Retina (tissue), 1 donor: Measurements from ENCODE around the gene USP9Y.
"Not testable (repeated sequence)": the region's sequence is repeated elsewhere in the genome, so short reads cannot be mapped to it uniquely, and the experiment has no call there.

Experiments
- DNase-seq: peaks from one replicate; pipeline ENCODE4 v3.0.0-alpha.2; 2016

Gene USP9Y

GRCh38 chrY:12701181-12701695, at the start of gene USP9Y:
USP9Y (plus strand) TSS chrY:12701231; CDS start chrY:12709448, 8,217 bp downstream.
- DNase-seq, result no peak

GRCh38 chrY:12651621-12652036, 49.4 kb upstream of the USP9Y start:
- DNase-seq, result no peak

- no peak for DNase-seq
Measured at GRCh38 chrY:12661745-12662681, 39.0 kb upstream of the USP9Y start.

GRCh38 chrY:12662745-12663591, 38.1 kb upstream of the USP9Y start:
- DNase-seq, result no peak

GRCh38 chrY:12663845-12664244, 37.2 kb upstream of the USP9Y start:
- DNase-seq, result not testable (repeated sequence)

GRCh38 chrY:12678111-12678510, 22.9 kb upstream of the USP9Y start:
- DNase-seq, result no peak

DNA sequence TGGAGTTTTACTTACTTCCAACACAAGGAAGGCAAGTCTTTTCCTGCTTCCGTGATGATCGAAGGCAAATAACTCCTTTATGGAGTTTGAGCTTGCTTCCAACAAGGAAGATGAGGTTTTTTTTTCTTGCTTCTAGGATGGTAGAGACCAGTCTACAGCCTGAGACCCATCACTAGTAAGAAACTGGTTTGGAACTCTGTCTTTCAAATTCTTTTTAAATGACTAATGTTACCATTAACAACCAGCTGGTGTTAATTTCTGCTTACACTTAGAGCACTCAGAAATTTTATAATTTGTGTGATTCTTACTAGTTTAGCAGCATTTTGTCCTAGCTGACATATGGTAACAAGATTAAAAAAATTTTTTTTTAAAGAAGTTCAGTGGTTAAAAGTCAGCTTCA, 19.5 kb upstream of the USP9Y start:
- DNase-seq, result no peak

DNA sequence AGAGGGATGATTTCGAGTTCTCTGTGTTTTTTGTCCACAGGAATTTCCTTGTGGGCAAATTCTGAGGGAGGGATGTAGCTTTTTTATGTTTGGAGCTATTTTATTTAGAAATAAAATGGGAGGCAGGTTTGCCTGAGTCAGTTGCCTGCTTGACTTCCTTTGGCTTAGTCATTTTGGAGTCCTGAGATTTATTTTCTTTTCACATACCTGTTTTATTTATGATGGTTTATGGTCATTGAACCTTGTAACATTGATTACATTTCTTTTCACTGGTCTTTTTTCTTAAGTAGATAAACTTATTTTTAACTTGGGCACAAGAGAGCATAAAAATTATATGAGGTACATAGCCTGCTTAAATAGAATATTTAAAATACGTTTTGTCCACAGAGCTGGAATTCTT, 12.7 kb upstream of the USP9Y start:
- DNase-seq, result no peak

DNA sequence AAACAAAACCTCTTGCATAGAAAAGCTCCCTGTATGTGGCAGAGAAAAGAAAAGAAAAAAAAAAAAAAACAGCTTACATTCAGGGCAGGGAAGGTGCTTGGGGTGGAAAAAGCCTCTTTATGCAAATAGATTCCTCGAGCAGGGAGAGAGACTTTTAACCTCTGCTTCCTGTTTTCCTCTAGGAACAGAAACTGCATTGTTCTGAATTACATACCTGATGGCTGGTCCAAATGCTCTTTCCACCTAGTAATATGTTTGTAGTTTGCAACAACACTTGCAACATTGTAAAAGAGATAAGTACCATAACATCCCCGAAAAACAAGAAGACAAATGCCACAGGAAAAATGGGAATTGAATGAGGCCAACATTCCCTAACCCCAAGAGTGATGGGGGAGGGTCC, 944 bp upstream of the USP9Y start:
- DNase-seq, result no peak

GRCh38 chrY:12702174-12702573, 1.1 kb downstream of the USP9Y start:
- no peak for DNase-seq

DNA sequence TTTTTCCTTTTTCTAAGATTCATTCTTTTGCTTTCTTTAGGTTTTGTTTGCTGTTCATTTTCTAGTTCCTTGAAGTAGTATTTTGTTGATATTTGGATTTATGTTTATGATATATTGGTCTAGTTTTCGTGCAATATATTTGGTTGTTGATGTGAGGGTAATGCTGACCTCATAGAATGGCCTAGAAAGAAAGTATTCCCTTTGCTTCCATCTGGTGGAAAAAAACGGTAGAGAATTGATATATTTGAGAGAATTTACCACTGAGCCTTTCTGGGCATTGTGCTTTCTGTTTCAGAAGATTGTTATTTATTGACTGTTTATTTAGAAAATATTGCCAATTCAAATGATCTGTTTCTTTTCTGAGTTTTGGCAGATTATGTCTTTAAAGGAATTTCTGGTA, 9.4 kb downstream of the USP9Y start:
- no peak for DNase-seq

DNA sequence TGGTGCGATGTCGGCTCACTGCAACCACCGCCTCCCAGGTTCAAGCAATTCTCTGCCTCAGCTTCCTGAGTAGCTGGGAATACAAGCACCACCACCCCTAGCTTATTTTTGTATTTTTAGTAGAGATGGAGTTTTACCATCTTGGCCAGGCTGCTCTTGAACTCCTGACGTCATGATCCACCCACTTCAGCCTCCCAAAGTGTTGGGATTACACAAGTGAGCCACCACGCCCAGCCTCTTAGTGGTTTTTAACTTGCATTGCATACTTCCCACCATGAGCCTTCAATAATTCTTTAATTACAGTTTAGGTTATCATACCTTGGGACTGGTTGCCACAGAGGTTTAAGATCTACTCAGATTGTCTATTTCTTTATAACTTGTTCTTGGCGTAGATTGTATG, 14.3 kb downstream of the USP9Y start:
- DNase-seq, result no peak

- DNase-seq, result no peak
Measured at GRCh38 chrY:12729746-12730145, 28.7 kb downstream of the USP9Y start.

DNA sequence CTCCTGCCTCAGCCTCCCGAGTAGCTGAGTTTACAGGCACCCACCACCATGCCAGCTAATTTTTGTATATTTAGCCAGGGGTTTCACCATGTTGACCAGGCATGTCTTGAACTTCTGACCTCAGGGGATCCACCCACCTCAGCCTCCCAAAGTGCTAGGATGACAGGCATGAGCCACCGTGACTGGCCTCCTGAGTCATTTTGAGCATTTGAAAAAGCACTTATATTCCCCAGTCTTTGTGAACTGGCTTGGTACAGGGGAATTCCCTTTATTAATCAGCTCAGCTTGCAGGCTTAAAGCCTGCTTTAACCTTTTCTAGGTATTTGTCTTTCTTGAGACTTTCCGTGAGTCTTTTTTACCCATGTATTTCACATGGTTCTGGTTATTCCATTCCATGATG, 32.6 kb downstream of the USP9Y start:
- no peak for DNase-seq

DNA sequence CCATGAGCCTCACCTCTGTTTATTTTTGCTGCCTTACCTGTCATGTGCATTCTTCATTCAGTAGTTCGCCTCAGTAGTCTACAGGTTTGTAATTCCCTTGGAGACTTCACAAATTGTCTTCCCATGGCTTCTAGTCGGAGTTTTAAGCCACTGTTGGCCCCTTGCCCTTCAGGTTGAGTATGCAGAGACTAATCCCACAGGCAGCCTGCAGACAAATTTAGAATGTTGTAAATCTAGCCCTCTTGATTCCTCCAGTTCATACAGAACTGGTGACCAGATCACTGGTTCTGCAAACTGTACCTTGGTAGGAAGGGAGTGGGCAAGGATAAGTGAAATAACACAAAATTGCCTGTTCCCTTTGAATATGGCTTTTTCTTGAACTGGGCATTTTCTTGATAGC, 33.0 kb downstream of the USP9Y start:
- DNase-seq, result no peak

DNA sequence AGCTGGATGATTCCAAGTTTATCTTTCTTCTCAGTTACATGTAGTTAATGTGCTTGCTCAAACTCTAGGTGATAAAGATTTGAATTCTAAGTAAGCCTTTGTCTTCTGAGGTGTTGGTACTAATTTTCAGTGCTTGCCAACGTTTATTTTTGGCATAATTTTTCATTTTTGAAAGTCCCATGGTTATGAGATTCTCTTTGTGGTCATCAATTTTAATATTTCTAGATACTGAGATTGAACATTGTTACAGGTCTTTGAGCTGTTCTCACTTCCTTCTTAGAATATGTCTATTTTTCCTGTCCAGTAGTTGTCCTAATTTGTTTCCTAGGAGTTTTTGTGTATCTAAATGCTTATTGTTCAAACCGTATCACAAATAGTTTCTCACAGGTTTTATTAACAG, 40.4 kb downstream of the USP9Y start:
- DNase-seq, result no peak

DNA sequence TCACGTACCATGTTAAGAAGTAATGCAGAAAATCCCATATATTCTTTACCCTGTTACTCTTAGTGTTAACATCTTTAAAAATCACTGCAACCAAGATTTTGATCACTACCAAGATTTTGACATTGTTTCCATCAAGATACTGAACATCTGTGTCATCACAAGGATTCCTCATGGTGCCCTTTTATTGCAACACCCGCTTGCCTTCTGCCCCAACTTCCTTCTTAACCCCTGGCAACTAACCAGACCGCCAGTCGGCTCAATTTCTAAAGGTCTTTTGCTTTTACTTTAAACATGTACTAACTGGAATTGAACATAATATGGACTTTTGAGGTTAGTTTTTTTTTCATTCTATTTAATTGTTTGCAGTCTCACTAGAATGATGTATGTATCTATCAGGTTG, 41.7 kb downstream of the USP9Y start:
- no peak for DNase-seq

DNA sequence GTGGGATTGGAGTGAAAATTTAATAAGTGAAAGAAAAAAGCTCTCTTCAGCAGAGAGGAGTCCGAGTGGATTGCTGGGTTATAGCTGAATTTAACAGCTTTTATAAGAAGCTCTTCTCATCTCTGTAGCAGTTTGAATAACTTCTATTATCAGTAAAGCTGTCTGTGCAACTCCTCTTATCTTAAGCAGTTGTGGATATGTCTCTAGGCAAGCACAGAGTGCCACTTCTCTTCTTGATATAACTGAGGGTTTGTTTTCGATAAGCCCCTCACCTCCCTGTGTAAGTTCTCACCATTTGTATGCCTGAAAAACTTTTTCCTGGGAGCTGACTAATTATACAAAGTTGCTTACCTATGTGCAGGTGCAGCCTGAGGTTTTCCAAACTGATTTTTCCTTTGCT, 43.1 kb downstream of the USP9Y start:
- no peak for DNase-seq

DNA sequence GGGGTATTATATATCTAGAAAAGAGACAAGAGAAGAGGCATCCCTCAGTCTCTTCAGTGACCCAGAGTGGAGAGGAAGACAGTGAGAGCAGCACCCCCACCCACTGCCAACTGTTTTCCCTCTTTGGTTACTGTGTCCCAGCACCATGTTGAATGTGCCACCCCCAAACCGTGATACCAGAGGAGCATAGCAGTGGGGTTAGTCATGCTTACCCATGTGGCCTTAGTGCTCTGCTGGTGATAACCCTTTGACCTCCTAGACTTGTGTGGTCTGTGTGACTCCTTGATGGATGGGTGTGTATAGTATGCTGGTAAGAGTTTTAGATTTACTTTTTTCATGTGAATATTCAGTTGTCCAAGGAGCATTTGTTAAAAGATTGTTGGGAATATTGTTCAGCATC, 48.3 kb downstream of the USP9Y start:
- no peak for DNase-seq

GRCh38 chrY:12752856-12753255, 51.8 kb downstream of the USP9Y start:
- no peak for DNase-seq

- DNase-seq, result no peak
Measured at GRCh38 chrY:12756021-12756420, 55.0 kb downstream of the USP9Y start.

DNA sequence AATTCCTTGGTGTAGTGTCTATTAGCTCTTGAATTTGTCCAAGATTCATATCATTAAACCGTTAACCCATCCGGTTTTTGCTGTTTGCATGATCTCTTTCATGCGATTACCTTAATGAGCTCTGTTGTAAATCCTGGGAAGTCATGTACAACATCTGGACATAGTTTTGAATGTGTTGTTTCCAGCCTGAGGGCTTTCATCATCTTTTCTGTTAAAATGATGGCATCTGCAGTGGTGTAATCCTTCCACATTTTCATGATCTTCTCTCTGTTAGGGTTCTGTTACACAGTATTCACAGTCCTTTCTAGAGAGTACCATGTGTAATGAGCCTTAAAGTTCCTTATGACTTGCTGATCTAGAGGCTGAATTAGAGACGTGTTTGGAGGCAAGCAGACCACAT, 64.9 kb downstream of the USP9Y start:
- DNase-seq, result no peak

DNA sequence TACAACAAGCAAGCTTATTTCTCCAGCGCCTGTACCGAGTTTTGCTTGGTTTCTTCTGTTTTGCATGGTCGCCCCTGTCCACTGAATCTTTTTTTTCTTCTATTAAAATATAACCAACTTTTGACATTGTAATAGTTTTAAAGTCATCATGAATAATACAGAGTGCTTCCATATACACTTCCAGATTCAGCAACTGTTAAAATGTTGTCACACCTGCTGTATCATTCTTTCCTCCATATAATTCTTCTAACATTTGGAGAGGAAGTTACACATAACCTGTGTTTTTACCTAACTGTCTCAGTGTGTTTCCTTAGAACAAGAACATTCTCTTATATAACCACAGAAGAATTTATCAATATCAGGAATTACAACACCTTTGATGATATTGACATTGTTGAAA, 83.5 kb downstream of the USP9Y start:
- DNase-seq, result no peak

DNA sequence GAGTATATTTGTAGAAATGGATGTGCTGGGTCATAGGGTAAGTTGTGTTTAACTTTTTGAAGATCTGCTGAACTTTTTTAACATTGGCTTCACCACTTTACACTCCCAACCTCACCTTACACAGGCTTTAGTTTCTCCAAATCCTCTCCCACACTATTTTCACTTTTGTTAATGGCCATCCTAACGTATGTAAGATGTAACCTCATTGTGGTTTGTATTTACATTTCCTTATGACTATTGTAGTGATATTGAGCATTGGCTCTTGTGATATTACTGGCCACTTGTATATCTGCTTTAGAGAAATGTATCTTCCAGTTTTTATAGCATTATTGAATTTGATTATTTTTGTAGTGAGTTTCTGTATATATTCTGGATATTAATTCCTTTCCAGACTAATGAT, 93.0 kb downstream of the USP9Y start:
- no peak for DNase-seq
